KOPT-K1 (cell line): ENCODE results near the gene SH3RF3.

Source experiments
- H3K27ac ChIP-seq: fragments of 200-600 bp; sonication (generic); 2 replicates; pipeline ENCODE4 v1.5.1; 2016; ENCODE audit warnings: antibody characterized with exemption, mild to moderate bottlenecking, low read depth, low read length; ENCODE audit not compliant: poor library complexity, severe bottlenecking
- H3K36me3 ChIP-seq: fragments of 200-600 bp; sonication (generic); 2 replicates; pipeline ENCODE4 v1.5.1; 2017; ENCODE audit warnings: antibody characterized with exemption, mild to moderate bottlenecking, low read length, moderate library complexity; ENCODE audit not compliant: insufficient read depth
- H3K9me3 ChIP-seq: fragments of 200-600 bp; sonication (generic); 2 replicates; pipeline ENCODE4 v1.5.1; 2017; ENCODE audit warnings: antibody characterized with exemption, low read length, mild to moderate bottlenecking; ENCODE audit not compliant: insufficient read depth, poor library complexity, severe bottlenecking

SH3RF3 gene

DNA sequence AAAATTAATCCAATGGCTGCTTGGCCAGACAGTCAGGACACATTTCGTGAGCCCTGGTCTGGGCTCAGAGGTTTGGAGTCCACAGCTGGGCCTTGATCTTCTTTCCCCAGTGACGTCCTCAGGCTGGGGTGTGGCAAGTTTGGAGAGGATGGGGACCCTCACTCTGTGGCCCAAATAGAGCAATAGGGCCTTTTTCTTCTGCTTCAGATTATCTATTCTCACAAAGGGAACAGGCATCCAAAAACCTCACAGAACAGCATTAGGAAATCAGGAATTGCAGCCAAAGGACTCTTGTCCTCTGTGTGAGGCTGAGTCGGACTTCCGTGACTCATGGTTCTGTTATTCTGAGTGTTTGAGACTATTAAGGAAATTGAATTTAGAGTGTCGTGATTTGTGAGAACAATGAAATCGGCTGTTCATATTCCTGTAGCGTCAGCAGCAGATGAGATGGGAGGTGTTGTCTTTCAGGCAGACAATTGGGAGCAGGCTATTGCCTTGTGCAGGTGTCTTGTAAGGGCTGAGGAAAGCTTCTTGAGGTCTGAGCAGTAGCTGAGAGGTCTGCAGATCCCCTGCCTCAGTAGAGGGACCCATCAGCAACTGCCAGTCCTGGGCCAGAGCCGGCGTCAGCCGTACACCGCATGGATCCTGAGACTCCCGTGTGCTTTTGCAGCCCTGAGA lies 113.8 kb downstream of the SH3RF3 start:
- Histone ChIP-seq H3K36me3 (no peaks in the 10 kb centered on the region), H3K9me3 (no peaks in the 10 kb centered on the region), H3K27ac (no peak overlapping the region)

DNA sequence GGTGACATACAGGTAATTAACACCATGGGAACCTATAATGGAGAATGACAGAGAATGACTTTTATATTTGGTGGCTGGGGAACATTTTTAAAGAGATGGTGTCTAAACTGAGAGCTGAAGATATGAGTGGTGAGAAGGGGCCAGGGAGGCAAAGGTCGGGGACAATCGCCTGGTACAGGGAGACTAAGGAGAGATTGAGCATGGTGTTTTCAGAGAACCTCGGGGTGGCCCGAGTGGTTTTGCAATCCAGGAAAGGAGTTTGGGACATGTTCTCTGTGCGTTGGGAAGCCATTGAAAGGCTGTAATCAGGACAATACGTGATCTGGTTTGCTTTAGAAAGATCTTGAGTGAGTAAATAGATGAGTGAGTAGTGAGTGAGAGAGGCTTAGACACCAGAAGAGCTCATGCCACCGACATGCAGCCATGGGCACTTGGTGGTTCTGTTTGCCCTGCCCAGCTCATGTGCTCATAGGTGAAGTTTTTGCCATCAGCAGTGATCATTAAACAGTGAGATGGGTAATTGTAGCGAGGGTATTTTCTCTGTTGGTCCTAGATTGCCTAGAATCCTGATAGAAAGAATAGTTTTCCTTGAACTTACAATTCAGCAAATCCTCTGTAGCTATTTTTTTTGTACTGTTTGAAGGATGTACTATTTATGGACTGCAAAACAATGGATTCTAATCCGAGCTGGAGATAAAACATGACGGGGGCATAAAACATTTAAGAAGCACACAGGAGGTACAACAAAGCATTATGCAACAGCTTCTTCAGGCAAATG lies 114.7 kb downstream of the SH3RF3 start:
- Histone ChIP-seq H3K36me3 (no peaks in the 10 kb centered on the region), H3K9me3 (no peaks in the 10 kb centered on the region), H3K27ac (no peak overlapping the region)

DNA sequence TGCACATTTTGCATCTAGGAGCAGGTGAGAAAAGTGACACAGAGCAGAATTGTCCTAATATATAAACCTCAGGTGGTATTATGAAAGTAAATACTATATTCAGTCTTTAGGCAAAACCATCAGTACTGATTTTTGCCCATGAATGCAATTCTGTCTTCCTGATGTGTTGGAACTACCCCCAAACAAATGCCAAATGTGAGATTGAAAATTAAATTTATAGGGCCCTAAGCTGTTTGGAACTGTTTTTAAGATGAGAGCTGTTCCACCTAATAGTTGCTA lies 115.2 kb downstream of the SH3RF3 start:
- Histone ChIP-seq H3K36me3 (no peaks in the 10 kb centered on the region), H3K9me3 (no peaks in the 10 kb centered on the region), H3K27ac (no peak overlapping the region)

DNA sequence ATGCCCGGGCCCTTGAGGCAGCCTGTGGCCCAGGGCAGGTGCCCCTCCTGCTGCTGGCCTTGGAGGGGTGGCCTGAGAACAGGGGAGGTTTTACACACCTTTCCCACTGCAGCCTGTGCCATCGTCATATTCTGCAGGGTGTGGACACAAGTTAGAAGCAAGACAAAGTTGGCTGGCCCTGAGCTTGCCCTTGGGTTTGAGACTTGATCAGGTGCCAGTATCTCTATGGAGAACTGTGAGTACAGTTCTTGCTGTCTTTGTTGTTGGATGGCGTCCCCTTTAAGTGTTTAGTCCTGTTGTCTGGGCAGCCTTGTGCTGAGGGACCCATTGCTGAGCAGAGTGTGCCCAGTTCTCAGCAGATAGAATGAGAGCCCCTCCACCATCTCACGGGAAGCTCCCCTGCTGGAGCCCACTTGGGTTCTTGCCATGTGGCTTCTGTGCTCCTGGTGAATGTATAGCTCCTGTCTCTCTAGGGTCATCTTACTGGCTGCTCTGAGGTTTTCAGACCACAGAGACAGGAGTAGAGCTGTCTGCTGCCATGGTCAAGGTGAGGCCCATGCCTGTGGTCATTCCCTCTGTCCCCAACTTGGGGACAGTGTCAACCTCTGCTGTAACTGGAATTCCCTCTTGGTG lies 115.9 kb downstream of the SH3RF3 start:
- H3K9me3 ChIP-seq, result no peaks in the 10 kb centered on the region
- H3K27ac ChIP-seq, result no peak overlapping the region
- H3K36me3 ChIP-seq, result no peaks in the 10 kb centered on the region

DNA sequence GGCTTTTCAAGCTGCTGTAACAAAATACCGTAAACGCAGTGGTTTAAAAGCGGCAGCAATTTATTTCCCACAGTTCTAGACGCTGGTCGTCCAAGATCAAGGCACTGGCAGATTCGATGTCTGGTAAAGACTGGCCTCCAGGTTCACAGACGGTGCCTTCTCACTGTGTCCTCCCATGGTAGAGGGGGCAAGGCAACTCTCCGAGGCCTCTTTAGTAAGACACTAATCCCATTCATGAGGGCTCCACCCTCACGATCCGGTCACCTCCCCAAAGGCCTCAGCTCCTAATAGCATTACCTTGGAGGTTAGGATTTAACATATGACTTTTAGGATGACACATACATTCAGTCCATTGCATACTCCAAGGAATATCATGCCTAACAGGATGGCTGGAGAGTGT lies 117.2 kb downstream of the SH3RF3 start:
- Histone ChIP-seq H3K36me3 (no peaks in the 10 kb centered on the region), H3K27ac (no peak overlapping the region), H3K9me3 (no peaks in the 10 kb centered on the region)

DNA sequence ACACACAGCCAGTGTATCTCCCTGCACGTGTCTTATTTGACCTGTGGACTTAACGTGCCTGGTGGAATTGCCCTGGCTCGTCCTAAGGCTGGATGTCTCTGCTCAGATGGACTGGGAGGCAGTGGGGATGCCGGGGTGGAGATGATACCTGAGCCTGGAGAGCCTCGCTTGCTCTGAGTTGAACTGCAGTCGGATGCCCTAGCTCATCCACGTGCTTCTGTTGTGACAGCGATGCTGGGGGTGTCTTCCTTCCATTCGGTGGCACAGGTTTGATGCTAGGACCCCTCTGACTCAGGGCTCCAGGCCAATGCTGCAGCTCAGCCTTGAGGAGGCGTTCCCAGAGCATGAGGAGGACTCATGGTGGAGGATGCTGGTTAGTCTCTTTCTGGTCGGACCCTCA lies 117.6 kb downstream of the SH3RF3 start:
- Histone ChIP-seq H3K36me3 (no peaks in the 10 kb centered on the region), H3K9me3 (no peaks in the 10 kb centered on the region), H3K27ac (no peak overlapping the region)

DNA sequence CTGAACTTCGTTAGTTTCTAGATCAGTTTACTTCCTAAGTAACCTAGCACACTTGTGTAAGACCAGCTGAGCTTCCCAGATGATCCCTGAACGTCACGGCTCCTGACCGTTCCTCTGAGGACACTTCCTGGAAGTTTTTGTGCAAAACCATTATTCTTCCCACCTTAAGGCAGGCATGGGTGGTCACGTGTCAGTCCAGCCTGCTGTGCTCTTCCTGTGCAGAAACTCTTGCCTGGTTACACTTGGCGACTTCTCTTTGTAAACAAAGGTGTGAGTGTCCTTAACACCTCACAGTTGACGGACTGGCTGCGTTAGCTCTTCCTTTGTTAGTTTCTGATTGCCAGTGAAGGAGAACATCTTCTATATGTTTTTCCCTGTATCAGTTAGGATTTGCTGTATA lies 118.3 kb downstream of the SH3RF3 start:
- no peaks in the 10 kb centered on the region for H3K36me3 ChIP-seq
- H3K9me3 ChIP-seq, result no peaks in the 10 kb centered on the region
- no peak overlapping the region for H3K27ac ChIP-seq

DNA sequence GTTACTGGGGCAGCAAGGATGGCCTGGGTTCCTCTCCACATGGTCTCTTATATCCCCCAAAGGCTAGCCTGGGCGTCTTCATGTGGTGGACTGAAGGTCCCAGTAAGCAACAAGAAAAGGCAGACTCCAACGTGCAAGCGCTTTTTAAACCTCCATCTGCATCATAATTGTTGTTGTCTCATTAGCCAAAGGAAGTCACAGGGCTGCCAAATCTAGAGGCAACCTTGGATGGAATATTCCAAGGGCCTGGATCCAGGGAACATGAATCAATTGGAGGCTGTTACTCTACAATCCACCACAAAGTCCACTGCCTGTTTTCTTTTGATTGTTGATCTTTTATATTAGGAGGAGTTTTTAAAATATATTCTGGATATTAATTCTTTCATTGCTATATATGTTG lies 118.8 kb downstream of the SH3RF3 start:
- Histone ChIP-seq H3K9me3 (no peaks in the 10 kb centered on the region), H3K27ac (no peak overlapping the region), H3K36me3 (no peaks in the 10 kb centered on the region)

DNA sequence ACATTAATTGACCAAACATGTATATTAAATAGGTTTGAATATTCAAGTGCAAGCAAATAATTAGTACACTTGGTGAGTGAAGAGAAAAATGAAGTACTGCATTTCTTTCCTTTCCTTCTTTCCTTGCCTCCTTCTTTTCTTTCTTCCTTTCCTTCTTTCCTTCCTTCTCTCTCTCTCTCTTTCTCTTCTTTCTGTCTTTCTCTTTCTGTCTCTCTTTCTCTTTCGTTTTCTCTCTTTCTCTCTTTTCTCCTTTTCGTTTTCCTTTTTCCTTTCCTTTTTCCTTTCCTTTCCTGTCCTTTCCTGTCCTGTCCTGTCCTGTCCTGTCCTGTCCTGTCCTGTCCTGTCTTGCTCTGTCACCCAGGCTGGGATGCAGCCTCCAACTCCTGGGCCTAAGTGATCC lies 119.6 kb downstream of the SH3RF3 start:
- no peaks in the 10 kb centered on the region for H3K9me3 ChIP-seq
- H3K27ac ChIP-seq, result no peak overlapping the region
- no peaks in the 10 kb centered on the region for H3K36me3 ChIP-seq

DNA sequence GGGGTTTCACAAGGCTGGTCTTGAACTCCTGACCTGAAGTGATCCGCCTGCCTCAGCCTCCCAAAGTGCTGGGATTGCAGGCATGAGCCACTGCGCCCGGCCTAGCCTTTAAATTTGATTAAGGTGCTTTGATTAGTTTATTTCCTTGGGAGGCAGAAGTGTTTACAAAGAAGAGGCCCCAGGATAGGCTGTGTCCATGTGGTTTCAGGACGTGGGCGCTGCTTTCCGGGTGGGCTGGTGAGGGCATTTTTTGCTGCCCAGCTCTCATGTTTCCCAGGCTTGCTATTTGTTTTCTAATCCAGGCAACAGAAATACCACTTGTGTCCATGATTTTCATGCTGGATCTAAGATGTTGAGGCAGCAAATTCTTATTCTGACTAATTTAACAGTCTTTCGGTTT lies 124.2 kb downstream of the SH3RF3 start:
- H3K36me3 ChIP-seq, result no peaks in the 10 kb centered on the region
- no peaks in the 10 kb centered on the region for H3K9me3 ChIP-seq
- H3K27ac ChIP-seq, result no peak overlapping the region

DNA sequence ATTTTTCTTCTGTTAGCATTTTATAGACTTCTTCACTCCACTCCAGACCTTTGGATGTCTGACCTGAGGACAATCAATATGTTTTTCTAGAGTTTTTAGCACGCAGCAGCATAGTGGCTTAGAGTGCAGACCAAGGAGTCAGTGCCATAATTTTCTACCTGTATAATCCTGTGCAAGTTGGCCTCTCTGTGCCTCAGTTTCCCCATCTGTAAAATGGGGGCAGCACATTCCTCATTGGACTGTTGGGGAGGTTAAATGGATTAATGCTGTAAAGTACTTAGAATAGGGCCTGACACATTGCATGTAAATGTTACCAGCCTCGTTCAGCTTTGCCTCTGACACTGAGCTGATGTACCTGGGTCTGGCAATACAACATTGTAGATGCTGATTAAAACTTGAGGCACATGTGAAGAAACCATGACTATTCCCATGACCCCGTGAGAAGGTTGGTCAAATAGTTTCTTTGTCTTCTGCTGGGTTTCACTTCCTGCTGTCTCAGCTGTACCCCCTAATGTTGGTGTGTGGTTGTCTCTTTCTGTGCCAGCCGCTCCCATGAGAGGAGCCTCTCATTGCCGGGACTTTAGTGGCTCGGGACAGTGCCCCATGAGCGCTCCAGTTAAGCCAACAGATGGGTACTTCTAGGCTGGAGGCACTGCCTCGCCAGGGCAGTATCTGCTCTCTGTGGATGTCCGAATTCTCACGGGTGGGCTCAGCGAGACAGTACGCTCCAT lies 125.3 kb downstream of the SH3RF3 start:
- Histone ChIP-seq H3K36me3 (no peaks in the 10 kb centered on the region), H3K27ac (no peak overlapping the region), H3K9me3 (no peaks in the 10 kb centered on the region)

DNA sequence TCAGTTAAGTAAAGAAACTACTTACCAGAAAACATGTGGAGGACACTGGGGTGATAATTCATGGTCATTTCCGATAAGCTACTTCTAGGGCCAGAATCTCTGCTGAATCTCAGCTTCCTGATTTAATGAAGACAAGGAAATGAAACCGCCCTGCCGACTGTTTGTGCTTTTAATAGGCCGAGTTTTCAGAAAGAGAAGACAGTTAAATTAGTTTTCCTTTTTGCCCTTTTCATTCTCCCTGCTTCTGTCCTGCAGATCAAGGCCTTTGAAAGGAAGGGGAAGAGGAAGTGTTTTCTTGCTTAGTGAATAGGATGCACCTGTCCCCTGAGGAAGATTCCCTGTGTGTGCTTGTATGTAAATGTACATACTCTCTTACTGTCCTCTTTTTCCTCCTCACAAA lies 126.6 kb downstream of the SH3RF3 start:
- Histone ChIP-seq H3K36me3 (no peaks in the 10 kb centered on the region), H3K9me3 (no peaks in the 10 kb centered on the region), H3K27ac (no peak overlapping the region)

DNA sequence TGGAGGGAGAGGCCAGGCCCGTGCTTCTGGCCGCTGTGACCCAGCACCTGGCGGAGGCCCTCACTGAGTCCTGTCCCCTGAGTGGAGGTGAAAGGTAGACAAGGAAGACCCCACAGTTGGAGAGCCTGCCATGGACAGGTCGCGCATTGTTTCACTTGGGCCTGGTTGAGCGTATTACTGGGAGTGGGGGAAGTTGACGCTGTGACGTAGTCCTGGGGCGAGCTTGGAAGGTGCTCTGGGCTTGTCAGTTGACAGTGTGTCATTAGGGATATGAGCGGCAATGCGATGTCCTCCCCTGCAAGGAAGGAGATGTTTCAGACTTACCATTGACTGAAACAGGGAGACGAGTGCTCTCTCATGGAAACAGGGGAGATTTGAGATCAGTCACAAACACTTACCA lies 127.1 kb downstream of the SH3RF3 start:
- Histone ChIP-seq H3K27ac (no peak overlapping the region), H3K36me3 (no peaks in the 10 kb centered on the region), H3K9me3 (no peaks in the 10 kb centered on the region)

DNA sequence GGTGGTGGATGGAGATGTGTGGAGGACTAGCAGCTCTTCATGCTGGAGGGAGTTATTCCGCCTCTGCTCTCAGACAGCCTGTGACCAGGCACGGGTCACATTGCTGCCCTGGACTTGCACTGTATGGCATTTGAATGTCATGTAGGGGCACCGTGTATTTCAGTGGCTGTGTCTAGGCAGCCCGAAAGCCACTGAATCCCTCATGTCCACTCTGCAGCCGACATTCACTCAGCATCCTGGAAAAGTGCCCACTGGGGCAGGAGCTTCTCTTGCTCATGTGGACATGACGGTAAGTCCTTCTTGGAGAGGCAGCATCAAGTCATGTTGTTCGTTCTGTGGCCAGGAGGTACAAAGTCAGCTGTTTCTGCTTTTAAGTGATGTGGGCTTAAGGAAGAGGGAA lies 127.9 kb downstream of the SH3RF3 start:
- Histone ChIP-seq H3K36me3 (no peaks in the 10 kb centered on the region), H3K9me3 (no peaks in the 10 kb centered on the region), H3K27ac (no peak overlapping the region)

DNA sequence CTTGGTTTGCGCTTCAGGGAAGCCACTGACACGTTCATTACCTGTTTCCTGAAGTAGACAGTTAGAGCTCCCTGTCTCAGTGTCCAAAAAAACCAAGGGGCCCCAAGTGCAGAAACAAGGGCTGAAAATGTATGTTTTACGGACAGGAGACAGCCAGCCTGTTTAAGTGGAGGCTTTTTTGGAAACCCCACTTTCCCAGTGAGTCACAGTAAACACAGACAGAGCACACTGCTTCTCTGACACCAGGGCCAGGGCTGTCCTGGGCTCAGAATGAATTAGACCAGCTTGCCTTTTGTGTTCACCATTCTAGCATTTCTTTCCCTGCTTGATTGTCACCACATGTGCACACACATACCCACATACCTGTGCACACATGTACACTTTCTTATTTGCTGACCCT lies 128.6 kb downstream of the SH3RF3 start:
- Histone ChIP-seq H3K36me3 (no peaks in the 10 kb centered on the region), H3K9me3 (no peaks in the 10 kb centered on the region), H3K27ac (no peak overlapping the region)
